HepG2 (cell line): ENCODE measurements around the gene MORF4L2. TPM values are rescaled to one million over a fixed set of nuclear protein-coding genes. Genes with fewer than 3 reads are reported as not detected.

Experiments
- ATAC-seq: fragments of 200-7000 bp; cut with Tn5 transposase; 3 replicates; pipeline ENCODE4 v1.9.1; 2020; ENCODE audit warnings: mild to moderate bottlenecking, moderate library complexity
- BruUV-seq: library from RNA; stranded (reverse); fragments of 400-500 nt; replicated peaks from 2 replicates; lab custom pipeline; 2021; lab: Mats Ljungman, UMichigan
- CTCF ChIA-PET: fragments of 300-600 bp; formaldehyde crosslinking; extraction: SDS; loops from one replicate; lab custom pipeline; 2021; ENCODE audit warnings: low total read pairs, inconsistent platforms, low intra/inter-chr PET ratio; lab: Yijun Ruan, JAX
- POLR2A ChIA-PET: fragments of 350-600 bp; sonication (Branson Sonifier 250); formaldehyde crosslinking; loops from one replicate; lab custom pipeline; 2020; ENCODE audit warnings: antibody characterized with exemption, inconsistent platforms; lab: Yijun Ruan, JAX
- DNase-seq: peaks from one replicate; pipeline ENCODE4 v3.0.0-alpha.2; 2015; ENCODE audit warnings: low spot score
- FAIRE-seq: peaks from 3 replicates; lab custom pipeline; 2011; peaks lifted over from hg19 to GRCh38; lab: Jason Lieb, UNC
- H2AFZ ChIP-seq: one replicate; pipeline ENCODE4 v1.6.1; 2011; ENCODE audit warnings: low read length, inconsistent platforms
- H3K27ac ChIP-seq: fragments of 300-600 bp; 3 replicates; pipeline ENCODE4 v1.8.0; 2011; ENCODE audit warnings: mixed run types, mild to moderate bottlenecking, mixed read lengths, low read length, inconsistent platforms; ENCODE audit not compliant: insufficient read depth; ENCODE audit errors: extremely low read length
- H3K27me3 ChIP-seq, 2 experiments: fragments of 200-600 bp in 1 of 2; 2 replicates in 1 of 2; 3 replicates in 1 of 2; pipeline versions ENCODE4 v1.6.0 to v1.8.0; 2011; ENCODE audit warnings: low read length in 2 of 2, mild to moderate bottlenecking in 2 of 2, moderate library complexity in 2 of 2, inconsistent platforms in 1 of 2; ENCODE audit not compliant: insufficient read depth in 2 of 2, control insufficient read depth in 1 of 2
- H3K36me3 ChIP-seq, 2 experiments: fragments of 200-600 bp in 1 of 2; replicated peaks in 1 of 2; 2 replicates in 1 of 2; 3 replicates in 1 of 2; pipeline versions ENCODE4 v1.5.1 to v1.8.0; 2011; ENCODE audit warnings: low read length in 2 of 2, inconsistent platforms in 1 of 2; ENCODE audit not compliant: insufficient read depth in 2 of 2, control insufficient read depth in 1 of 2
- H3K4me1 ChIP-seq: 2 replicates; pipeline ENCODE4 v1.5.1; 2012; ENCODE audit warnings: low read length, inconsistent platforms; ENCODE audit not compliant: insufficient read depth
- H3K4me2 ChIP-seq: 2 replicates; pipeline ENCODE4 v1.6.0; 2011; ENCODE audit warnings: low read depth, low read length, inconsistent platforms
- H3K4me3 ChIP-seq, 3 experiments: fragments of 200-600 bp in 1 of 3; sonication (generic), shearing (Covaris generic) in 1 of 3; replicated peaks in 1 of 3; 2 replicates each; pipeline ENCODE4 v1.5.1; 2011 to 2016; ENCODE audit warnings: low read length in 3 of 3, inconsistent platforms in 2 of 3, low read depth in 2 of 3, mild to moderate bottlenecking in 2 of 3, control low read depth in 1 of 3, mixed read lengths in 1 of 3; ENCODE audit not compliant: insufficient read depth in 1 of 3
- H3K79me2 ChIP-seq: one replicate; pipeline ENCODE4 v1.6.1; 2011; ENCODE audit warnings: low read length, inconsistent platforms; ENCODE audit not compliant: insufficient read depth
- H3K9ac ChIP-seq: 2 replicates; pipeline ENCODE4 v1.6.0; 2011; ENCODE audit warnings: mild to moderate bottlenecking, low read depth, low read length, inconsistent platforms; ENCODE audit not compliant: insufficient read depth
- H3K9me3 ChIP-seq: 2 replicates; pipeline ENCODE4 v1.5.1; 2012; ENCODE audit warnings: mild to moderate bottlenecking, low read length
- H4K20me1 ChIP-seq: 2 replicates; pipeline ENCODE4 v1.6.0; 2011; ENCODE audit warnings: inconsistent platforms, mild to moderate bottlenecking, low read length, moderate library complexity; ENCODE audit not compliant: insufficient read depth
- HMGXB4 ChIP-seq, 2 experiments: sonication (generic) in 1 of 2; formaldehyde crosslinking in 1 of 2; IDR thresholded peaks; 2 replicates each; pipeline versions ENCODE4 v1.4.0 to v1.6.1; 2018 to 2020; ENCODE audit warnings: missing genetic modification reagents in 2 of 2, borderline replicate concordance in 1 of 2, low read depth in 1 of 2, mild to moderate bottlenecking in 1 of 2, missing biosample characterization in 1 of 2
- HNF1B ChIP-seq: sonication (generic); formaldehyde crosslinking; IDR thresholded peaks from 2 replicates; pipeline ENCODE4 v1.5.1; 2020; ENCODE audit warnings: mild to moderate bottlenecking, moderate library complexity, missing genetic modification reagents
- KLF15 ChIP-seq: sonication (generic); formaldehyde crosslinking; IDR thresholded peaks from 2 replicates; pipeline ENCODE4 v1.8.1; 2023; ENCODE audit warnings: borderline replicate concordance, mild to moderate bottlenecking, inconsistent platforms, missing genetic modification reagents, mixed read lengths
- SMAD1 ChIP-seq: sonication (generic); formaldehyde crosslinking; IDR thresholded peaks from 2 replicates; pipeline ENCODE4 v1.4.0; 2020; ENCODE audit warnings: missing genetic modification reagents, low read depth, mild to moderate bottlenecking, borderline replicate concordance
- ZBTB26 ChIP-seq: IDR thresholded peaks from 2 replicates; pipeline ENCODE4 v1.6.1; 2016; ENCODE audit warnings: missing compliant biosample characterization, missing genetic modification reagents, borderline replicate concordance
- ZFP91 ChIP-seq: sonication (generic); formaldehyde crosslinking; IDR thresholded peaks from 2 replicates; pipeline ENCODE4 v1.9.0; 2022; ENCODE audit warnings: missing genetic modification reagents, mild to moderate bottlenecking, borderline replicate concordance
- ZNF616 ChIP-seq: sonication (generic); formaldehyde crosslinking; IDR thresholded peaks from 2 replicates; pipeline ENCODE4 v1.5.0; 2020; ENCODE audit warnings: low read depth, mild to moderate bottlenecking, missing genetic modification reagents
- ZNF710 ChIP-seq: sonication (generic); formaldehyde crosslinking; IDR thresholded peaks from 2 replicates; pipeline ENCODE4 v1.5.0; 2020; ENCODE audit warnings: mild to moderate bottlenecking, missing genetic modification reagents, borderline replicate concordance
- in situ Hi-C: cut with HindIII; loops from 2 replicates; pipeline ENCODE4 v1.10.0; 2017; ENCODE audit warnings: low pct_unique_long_range_greater_than_20kb; ENCODE audit not compliant: extremely low pct_ligation_motif_present
- intact Hi-C: fragments of 100-400 bp; cut with micrococcal nuclease; formaldehyde crosslinking; loops from one replicate; pipeline ENCODE4 v1.10.0; 2022; ENCODE audit not compliant: unreplicated experiment
- polyA plus RNA-seq, 8 experiments: library from polyadenylated mRNA; depleted of rRNA in 3 of 8; stranded (reverse) in 7 of 8; unstranded in 1 of 8; fragments of >200 nt; fragmentation: Illumina TruSeq in 4 of 8; extraction: Trizol in 4 of 8; gene quantifications; 2 replicates each; pipeline versions ENCODE4 v1.2.1 to v1.2.3, GENCODE V29; 2011 to 2016; ENCODE audit warnings: low read depth in 4 of 8, missing spikeins in 1 of 8, mixed read lengths in 1 of 8; ENCODE audit not compliant: insufficient read depth in 1 of 8
- total RNA-seq, 5 experiments: library from RNA; depleted of rRNA; stranded (reverse); fragments of >200 nt; fragmentation: Illumina TruSeq; extraction: Trizol; gene quantifications; 2 replicates each; pipeline ENCODE4 v1.2.3, GENCODE V29; 2016; ENCODE audit warnings: low read depth in 1 of 5

MORF4L2 gene
- total and polyA plus RNA-seq, 2 of the 13 experiments (the other 11 are each of a cell fraction or from before 2014, with no cell fraction given), result 358 to 469 TPM

GRCh38 chrX:103628386-103629317 is 57.8 kb downstream of the MORF4L2 start, which contains the start of gene TCEAL1 (continued):
- no peak for TF ChIP-seq HNF1B (CRISPR knock-in tag)
- TF ChIP-seq, all 625 proteins: peak for 22

- no TSS peak for BruUV-seq
- Histone ChIP-seq H3K27me3 (no peaks in the 10 kb centered on the region), H4K20me1 (no peaks in the 10 kb centered on the region), H3K9ac (no peak overlapping the region), H3K36me3 (no peaks in the 10 kb centered on the region), H3K4me3 (no peak overlapping the region), H2AFZ (no peak overlapping the region), H3K27ac (no peak overlapping the region), H3K4me2 (no peak overlapping the region), H3K4me1 (peaks cover 7% of the 10 kb centered on the region; the same call in 1 of the 2 replicates), H3K79me2 (peaks cover 2% of the 10 kb centered on the region), H3K9me3 (no peaks in the 10 kb centered on the region)
- ATAC-seq (no peak), DNase-seq (no peak), FAIRE-seq (no peak)
- ChIA-PET CTCF (no interaction called here), POLR2A (no interaction called here)
- in situ Hi-C loops, result no loop called here
- intact Hi-C loops, result loop anchor here (5.0 kb wide), 1 partner anchor 60 kb away; the partner anchor contains the start of gene MORF4L2
- TF ChIP-seq ZNF710 (CRISPR knock-in tag) (no peak), HMGXB4 (CRISPR knock-in tag; IDR thresholded peaks at IDR 0.05; ENCODE audit: borderline replicate concordance in 1 of 2, low read depth in 1 of 2) (no peak), KLF15 (no peak), ZFP91 (CRISPR knock-in tag) (no peak), SMAD1 (CRISPR knock-in tag) (no peak), ZNF616 (CRISPR knock-in tag) (no peak), ZBTB26 (CRISPR knock-in tag) (no peak)
These were observed 59.6 kb downstream of the MORF4L2 start for GRCh38 chrX:103626855-103627254.
